HG03575 (cell line): ENCODE measurements around the gene SLITRK1.

Experiments used
- ATAC-seq: cut with Tn5 transposase; IDR thresholded peaks from one replicate; pipeline ENCODE4 v1.9.1; 2021; ENCODE audit not compliant: unreplicated experiment, insufficient number of reproducible peaks, low FRiP score; ENCODE audit errors: extremely low read depth

Gene SLITRK1

DNA sequence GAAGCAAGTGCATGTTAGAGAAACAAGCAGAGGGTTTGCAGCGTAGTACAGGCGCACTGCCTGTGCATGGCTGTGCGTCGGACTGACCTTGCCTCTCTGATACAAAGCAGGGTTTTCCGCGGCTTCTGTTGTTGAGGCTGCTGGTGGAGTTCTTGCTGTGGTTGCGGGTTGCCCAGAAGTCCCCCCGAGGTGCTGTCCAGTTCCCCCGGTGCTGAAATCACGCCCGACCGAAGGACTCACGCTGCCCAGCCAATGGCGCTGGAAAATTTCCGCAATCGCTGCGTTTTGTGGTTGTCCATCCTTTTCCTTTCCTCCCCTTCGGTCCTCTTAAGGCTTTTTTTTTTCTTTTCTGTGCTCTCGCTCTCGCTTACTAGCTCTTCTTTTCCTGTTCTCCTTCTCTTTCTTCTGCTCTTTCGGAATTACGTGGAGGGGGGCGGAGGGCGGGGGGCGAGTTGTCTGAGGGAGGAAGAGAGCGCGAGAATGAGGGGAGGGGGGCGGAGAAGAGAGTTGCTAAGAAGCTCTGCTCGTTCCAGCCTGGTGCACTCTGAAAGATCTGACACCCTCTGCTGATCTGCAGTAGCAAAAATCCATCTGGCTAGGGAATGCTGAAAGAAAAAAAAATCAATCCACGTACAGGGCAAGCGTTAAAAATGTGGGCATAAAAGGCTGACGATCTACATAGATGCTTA, at the start of gene SLITRK1:
Gene SLITRK1 (minus strand): TSS at position 558 of the 689 bp plus-strand sequence. CDS start 967 bp downstream, outside the sequence.
- no peak for ATAC-seq

DNA sequence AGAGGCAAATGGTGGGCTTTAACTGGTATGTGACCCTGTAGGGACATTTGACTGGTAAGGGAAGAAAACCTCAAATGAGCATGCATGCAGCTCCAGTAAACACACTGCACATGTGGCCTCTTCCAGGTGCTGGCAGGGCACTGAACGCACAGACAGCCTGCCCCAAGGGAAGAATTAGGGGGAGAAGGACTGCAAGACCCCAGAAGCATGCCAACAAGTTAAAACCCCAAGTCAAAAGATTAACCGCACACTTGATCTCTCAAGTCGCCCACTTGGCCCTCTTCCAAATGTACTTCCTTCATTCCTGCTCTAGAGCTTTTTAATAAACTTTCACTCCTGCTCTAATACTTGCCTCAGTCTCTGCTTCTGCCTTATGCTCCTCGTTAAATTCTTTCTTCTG, 46.9 kb upstream of the SLITRK1 start:
- no peak for ATAC-seq

- ATAC-seq, result no peak
Measured at GRCh38 chr13:83919775-83920174, 37.5 kb upstream of the SLITRK1 start.

DNA sequence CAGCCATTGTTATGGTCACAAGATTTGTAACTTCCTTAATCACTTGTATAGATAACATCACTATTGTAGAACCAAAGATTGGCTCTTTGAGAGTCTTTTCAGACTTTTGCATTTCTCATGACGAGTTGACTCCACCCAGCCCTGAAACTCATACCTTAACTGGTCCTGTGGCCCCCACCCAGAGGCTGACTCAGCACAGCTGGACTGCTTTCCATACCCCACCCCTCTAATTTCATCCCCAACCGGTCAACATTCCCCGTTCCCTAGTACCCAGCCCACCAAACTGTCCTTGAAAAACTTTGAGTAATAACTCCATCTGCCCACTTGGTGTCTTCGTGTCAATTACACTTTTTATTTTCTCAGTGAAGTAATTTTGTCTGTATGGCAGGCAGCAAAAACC, 32.1 kb upstream of the SLITRK1 start:
- no peak for ATAC-seq

GRCh38 chr13:83907196-83907989, 25.1 kb upstream of the SLITRK1 start:
- no peak for ATAC-seq

GRCh38 chr13:83906240-83906820, 24.1 kb upstream of the SLITRK1 start:
- no peak for ATAC-seq

- no peak for ATAC-seq
Measured at GRCh38 chr13:83905641-83906040, 23.4 kb upstream of the SLITRK1 start.

GRCh38 chr13:83895994-83896580, 13.8 kb upstream of the SLITRK1 start:
- no peak for ATAC-seq

DNA sequence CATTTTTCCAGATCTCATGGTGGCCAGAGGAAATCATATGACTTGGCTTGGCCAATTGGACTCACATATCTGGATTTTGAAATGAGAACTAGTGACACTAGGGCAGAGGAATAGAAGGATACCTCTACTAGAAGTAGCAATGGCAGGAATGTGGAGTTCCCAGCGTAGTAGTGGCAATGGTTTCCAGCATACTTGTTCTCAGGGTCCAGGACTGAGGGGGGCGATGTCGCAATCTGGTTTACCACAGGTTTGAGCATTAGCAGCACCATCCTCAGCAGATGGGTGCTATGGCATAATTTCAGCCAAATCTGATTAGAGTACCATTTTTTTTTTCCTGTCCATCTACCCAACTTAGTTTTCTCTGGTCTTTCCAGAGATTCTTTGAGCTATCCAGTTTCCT, 8.1 kb upstream of the SLITRK1 start:
- no peak for ATAC-seq

DNA sequence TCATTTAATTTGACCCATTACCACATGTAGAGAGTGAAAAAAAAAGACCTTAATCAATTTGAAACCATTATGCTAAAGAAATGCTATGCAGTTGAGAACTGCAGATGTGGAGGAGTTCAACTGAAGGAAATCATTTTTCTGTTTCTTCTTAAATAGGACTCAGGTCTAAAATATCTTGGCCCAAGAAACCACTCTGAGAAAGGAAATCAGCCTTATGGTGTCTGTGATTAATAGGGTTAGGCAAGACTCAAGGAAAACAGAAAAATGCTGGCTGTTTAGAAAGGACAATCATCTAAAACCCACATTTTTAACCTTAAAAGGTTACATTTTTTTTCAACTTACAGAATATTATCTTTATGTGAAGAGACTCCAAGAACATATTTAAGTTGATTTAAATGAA, 1.9 kb upstream of the SLITRK1 start:
- ATAC-seq, result no peak

DNA sequence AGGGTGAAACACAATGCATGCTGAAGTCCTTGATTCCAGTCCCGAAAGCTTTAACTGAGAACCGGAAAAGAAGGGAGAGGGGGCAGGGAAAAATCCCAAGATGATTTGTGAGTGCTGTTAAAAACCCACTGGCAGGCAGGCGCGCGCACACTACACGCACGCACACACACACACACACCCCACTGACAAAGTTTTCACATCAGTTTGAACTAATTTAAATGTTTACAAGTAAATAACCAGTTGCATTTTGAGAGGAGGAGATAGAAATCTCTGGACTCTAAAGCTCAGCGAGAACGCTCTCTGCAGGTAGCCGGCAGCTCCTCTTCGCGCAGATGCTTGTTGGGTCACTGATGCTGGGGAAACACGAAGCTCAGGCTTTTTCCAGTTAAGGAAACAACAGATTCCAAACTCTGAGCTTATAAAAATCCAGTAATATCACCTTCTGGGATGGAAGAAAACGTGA, 818 bp upstream of the SLITRK1 start:
- no peak for ATAC-seq

- no peak for ATAC-seq
Measured at GRCh38 chr13:83882606-83882959, 309 bp upstream of the SLITRK1 start.

- ATAC-seq, result no peak
Measured at GRCh38 chr13:83881140-83881684, 1.1 kb downstream of the SLITRK1 start.

DNA sequence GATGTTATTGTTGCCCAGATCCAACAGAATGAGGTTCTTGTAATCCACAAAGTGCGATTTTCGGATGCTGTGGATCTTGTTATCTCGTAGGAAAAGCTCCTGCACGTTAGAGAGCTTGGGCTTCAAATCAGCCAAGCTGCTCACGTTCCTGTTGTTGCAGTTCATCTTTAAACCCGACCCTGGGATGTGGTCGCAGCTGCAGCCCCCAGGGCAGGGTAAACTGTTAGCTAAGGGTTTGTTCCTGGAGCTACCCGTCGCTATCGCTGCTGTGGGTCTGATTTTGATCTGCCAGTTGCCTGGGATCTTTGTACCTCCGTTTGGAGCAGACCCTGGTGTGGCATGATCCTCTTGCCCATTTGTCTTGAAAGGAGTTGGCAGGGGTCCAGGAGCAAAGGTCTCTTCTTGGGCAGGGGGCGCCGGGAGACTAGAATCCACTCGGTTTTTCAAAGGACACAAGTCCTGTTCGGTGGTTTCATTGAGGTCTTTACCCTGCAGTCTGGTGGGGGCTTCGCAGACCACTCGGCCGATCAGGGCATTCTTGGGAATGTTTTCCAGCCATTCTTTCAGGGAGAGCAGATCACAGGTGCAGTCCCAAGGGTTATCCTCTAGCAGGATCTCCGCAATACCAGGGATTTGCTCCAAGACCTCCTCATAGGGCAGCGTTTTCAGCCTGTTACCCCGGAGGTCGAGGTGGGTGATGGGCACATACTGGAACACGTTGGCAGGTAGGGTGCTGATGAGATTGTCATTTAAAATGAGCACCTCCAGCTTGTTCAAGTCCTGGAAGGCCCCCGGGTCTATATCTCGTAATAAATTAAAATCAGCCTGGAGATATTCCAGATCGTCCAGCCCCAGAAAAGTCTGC, 1.8 kb downstream of the SLITRK1 start:
- no peak for ATAC-seq

DNA sequence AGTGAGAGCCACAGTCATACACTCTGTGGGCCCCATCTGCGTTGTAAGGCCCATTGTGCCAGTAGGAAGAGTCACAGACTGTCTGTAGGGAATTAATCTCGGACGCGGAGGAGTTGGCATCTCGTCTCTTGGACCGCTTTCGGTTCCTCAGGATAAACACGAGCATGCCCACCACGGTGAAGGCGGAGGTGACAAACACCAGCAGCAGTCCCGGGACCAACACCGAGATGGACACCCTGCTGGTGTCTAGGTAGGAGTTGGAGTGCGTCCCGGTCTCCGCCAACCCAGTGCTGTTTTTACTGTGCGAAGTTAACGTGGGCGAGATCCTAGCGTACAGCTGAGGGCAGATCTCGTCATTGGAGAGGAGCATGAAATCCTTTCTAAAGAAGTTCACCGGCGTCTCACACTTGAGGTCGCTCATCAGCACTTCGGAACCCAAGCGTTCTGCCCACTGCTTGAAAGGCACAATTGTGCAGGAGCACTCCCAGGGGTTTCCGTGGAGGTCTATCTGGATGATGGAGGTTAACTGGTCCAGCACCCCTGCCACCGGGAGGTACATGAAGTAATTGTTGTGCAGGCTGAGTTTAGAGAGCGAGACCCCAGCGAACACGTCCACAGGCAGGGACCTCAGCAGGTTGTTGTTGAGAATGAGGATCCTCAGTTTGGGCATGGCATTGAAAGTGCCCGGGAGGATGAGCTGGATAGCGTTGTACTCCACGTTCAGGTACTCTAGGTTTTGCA, 2.7 kb downstream of the SLITRK1 start:
- ATAC-seq, result no peak

DNA sequence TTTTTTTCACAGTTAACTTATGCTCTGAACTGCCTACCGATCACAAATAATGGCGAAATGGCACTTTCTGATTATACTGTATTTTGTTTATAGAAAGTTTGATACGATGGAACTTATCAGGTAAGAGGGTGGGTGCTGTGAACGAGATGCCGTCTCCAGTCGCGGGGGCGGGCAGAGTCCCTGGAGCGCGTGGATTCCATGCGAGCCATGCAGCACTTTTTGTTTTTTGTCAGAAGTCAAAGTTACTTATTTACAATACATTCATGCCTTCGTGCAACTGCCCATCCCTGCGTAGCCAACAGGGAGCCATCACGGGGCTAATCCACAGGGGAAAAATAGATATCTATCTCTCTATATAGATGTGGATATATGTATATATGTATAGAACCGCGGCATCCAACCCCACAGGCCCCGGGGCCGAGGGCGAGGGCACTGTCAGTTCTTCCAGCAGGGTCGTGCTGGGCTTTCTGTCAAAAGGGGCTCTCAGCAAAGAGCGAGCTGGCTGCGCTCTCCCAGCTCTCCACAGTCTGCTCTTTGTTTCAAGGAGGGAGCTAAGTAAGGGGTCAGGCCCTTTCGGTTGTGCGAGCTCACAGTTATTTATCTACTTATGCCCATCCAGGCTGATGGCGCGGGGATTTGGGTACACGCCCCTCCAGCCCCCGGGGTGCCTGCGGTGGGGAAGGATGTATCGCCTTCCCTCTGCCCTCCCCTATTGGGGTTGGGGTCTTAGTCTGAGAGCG, 3.4 kb downstream of the SLITRK1 start:
- ATAC-seq, result no peak

DNA sequence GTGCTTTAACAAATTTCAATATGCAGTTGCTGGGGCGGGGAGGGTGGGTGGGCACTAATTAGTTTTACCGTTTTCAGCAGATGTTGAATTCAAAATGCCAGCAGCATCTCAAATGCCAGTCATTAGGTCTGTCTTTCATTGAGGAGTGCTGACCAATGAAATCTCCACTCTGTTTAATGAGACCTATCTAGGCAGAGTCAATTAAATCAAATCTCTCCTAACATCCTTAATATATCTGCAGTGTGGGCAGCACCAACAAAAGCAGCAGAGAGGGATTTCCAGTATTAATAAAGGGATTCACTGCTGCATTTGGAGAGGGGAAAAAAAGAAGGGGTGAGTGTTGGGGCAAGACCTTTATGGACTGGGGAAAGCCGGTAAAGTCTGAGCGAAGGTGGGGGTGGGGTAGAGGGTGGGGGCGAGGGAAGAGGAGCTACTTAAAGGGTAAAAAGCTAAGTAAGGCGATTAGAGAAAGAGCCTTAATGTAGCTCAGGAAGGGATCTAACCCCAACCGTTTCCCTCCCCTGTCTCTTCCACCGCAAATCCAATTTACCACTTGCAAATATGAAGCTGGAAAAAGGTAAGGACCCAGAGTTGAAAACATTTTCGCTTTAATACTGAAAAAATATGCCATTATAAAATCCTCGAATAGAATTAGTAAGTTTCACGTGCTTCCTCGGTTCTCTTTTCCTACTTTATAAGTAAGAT, 4.5 kb downstream of the SLITRK1 start:
- ATAC-seq, result no peak
